Naive thymus-derived CD4-positive, alpha-beta T cell (primary cell): Measurements from ENCODE around the gene PCDHGB3. TPM values are rescaled to one million over a fixed set of nuclear protein-coding genes. Genes with fewer than 3 reads are reported as not detected.

Experiments used
- ATAC-seq: fragments of 150-1000 bp; cut with Tn5 transposase; 2 replicates; pipeline ENCODE4 v1.10.0; 2021; ENCODE audit warnings: mild to moderate bottlenecking, moderate library complexity
- CTCF ChIA-PET: fragments of 350-600 bp; sonication (Branson Sonifier 250); formaldehyde crosslinking; loops from one replicate; lab custom pipeline; 2021; ENCODE audit warnings: antibody characterized with exemption; lab: Charles Lee
- POLR2A ChIA-PET: fragments of 350-600 bp; sonication (Branson Sonifier 250); formaldehyde crosslinking; loops from one replicate; lab custom pipeline; 2021; ENCODE audit warnings: antibody characterized with exemption, inconsistent platforms; lab: Charles Lee
- DNase-seq, 9 donors: peaks; one replicate each; pipeline versions ENCODE4 v3.0.0 to v3.0.0-alpha.2; 2020 to 2022; ENCODE audit warnings: mixed read lengths in 1 of 9
- H3K27ac ChIP-seq: one replicate; pipeline ENCODE4 v1.7.0; 2013; ENCODE audit warnings: mild to moderate bottlenecking, low read depth, low read length, moderate library complexity
- H3K27me3 ChIP-seq, 2 donors: one replicate each; pipeline ENCODE4 v1.7.0; 2013; ENCODE audit warnings: low read length in 2 of 2, mild to moderate bottlenecking in 2 of 2, moderate library complexity in 2 of 2; ENCODE audit not compliant: control insufficient read depth in 2 of 2, insufficient read depth in 2 of 2
- H3K36me3 ChIP-seq, 3 experiments: 1 replicate in 2 of 3; 2 replicates in 1 of 3; pipeline ENCODE4 v1.7.0; 2013; ENCODE audit warnings: low read length in 3 of 3, mild to moderate bottlenecking in 3 of 3, moderate library complexity in 1 of 3; ENCODE audit not compliant: insufficient read depth in 3 of 3, control insufficient read depth in 2 of 3
- H3K4me1 ChIP-seq, 2 donors: one replicate each; pipeline ENCODE4 v1.7.0; 2013; ENCODE audit warnings: low read length in 2 of 2, mild to moderate bottlenecking in 2 of 2, moderate library complexity in 1 of 2; ENCODE audit not compliant: control insufficient read depth in 2 of 2, insufficient read depth in 2 of 2
- H3K4me3 ChIP-seq: 2 replicates; pipeline ENCODE4 v1.7.0; 2013; ENCODE audit warnings: mild to moderate bottlenecking, low read length
- H3K9me3 ChIP-seq, 3 experiments: 1 replicate in 2 of 3; 2 replicates in 1 of 3; pipeline ENCODE4 v1.7.0; 2013; ENCODE audit warnings: low read length in 3 of 3; ENCODE audit not compliant: control insufficient read depth in 2 of 3
- H3K27ac Mint-ChIP-seq, 9 donors: one replicate each; pipeline ENCODE4 v1.8.0; 2020 to 2022; ENCODE audit warnings: mixed read lengths in 9 of 9, mild to moderate bottlenecking in 8 of 9, moderate library complexity in 5 of 9, inconsistent platforms in 2 of 9
- H3K27me3 Mint-ChIP-seq, 5 donors: one replicate each; pipeline ENCODE4 v1.8.0; 2021 to 2022; ENCODE audit warnings: mixed read lengths in 5 of 5, mild to moderate bottlenecking in 1 of 5
- H3K36me3 Mint-ChIP-seq, 5 donors: one replicate each; pipeline ENCODE4 v1.8.0; 2020 to 2022; ENCODE audit warnings: mixed read lengths in 5 of 5, mild to moderate bottlenecking in 3 of 5, inconsistent platforms in 1 of 5
- H3K4me1 Mint-ChIP-seq, 7 donors: one replicate each; pipeline ENCODE4 v1.8.0; 2020 to 2022; ENCODE audit warnings: mixed read lengths in 7 of 7, mild to moderate bottlenecking in 3 of 7, inconsistent platforms in 1 of 7
- H3K4me3 Mint-ChIP-seq, 10 donors: one replicate each; pipeline ENCODE4 v1.8.0; 2020 to 2022; ENCODE audit warnings: mild to moderate bottlenecking in 10 of 10, mixed read lengths in 10 of 10, moderate library complexity in 6 of 10, inconsistent platforms in 2 of 10
- H3K9me3 Mint-ChIP-seq, 11 donors: one replicate each; pipeline ENCODE4 v1.8.0; 2020 to 2022; ENCODE audit warnings: mixed read lengths in 11 of 11, mild to moderate bottlenecking in 4 of 11, inconsistent platforms in 1 of 11, moderate library complexity in 1 of 11
- intact Hi-C, 2 donors: fragments of 100-400 bp; cut with micrococcal nuclease; formaldehyde crosslinking; loops; one replicate each; pipeline ENCODE4 v1.15.1; 2023
- polyA plus RNA-seq, 2 donors: library from polyadenylated mRNA; unstranded; fragments of 300-500 nt; fragmentation: Illumina TruSeq; gene quantifications; one replicate each; pipeline ENCODE4 v1.2.3, GENCODE V29; 2021
- total RNA-seq, 6 experiments: library from RNA in 5 of 6; stranded (reverse) in 5 of 6; gene quantifications; 1 replicate in 5 of 6; 2 replicates in 1 of 6; pipeline ENCODE4 v1.2.3 and lab custom pipeline; 2021 to 2026

The PCDHGB3 gene
- total RNA-seq (under 1 TPM; 0.24 to 0.59 (median 0.43) TPM), polyA plus RNA-seq (under 1 TPM in 1 of 2 donors, not detected in 1; 0.13 TPM), total RNA-seq (lab: John Stamatoyannopoulos, UW) (0.54 reads per million)

DNA sequence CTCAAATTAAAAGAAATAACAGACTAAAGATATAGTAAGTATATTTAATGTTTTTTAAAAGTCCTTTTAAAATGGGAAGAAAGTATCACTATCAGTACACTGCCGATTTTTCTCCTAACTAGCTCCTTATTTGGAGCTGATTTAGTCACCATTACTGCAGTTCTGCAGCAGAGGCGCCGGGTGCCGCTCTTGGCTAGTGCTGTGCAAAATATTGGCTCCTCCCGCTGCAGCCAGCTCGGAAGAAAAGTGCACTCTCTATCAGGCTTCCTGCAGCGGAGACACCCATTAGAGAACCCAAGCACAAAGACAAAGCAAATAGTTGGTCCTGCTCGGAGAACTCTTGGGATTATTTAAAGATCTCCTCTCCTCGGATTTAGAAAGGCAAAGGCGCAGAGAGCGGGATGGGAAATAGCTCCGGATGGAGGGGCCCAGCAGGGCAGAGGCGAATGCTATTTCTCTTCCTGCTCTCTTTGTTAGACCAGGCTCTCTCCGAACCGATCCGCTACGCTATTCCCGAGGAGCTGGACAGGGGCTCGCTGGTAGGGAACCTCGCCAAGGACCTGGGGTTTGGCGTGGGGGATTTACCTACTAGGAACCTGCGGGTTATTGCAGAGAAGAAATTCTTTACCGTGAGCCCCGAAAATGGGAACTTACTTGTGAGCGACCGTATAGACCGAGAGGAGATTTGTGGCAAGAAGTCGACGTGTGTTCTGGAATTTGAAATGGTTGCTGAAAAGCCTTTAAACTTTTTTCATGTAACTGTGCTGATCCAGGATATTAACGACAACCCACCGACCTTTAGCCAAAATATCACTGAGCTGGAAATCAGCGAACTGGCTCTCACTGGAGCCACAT, at the start of gene PCDHGB3:
Gene PCDHGB3 (plus strand): TSS at position 249 of the 855 bp plus-strand sequence. CDS start 153 bp downstream, at position 402.
- CTCF ChIA-PET: interaction anchor here (0.6 to 1.2 kb wide), 5 partner anchors 51 to 539 kb away, joined by 3 to 5 read pairs (median 4); partner anchors contain the start of gene PCDHGA11
- H3K36me3 Mint-ChIP-seq: peaks cover 4 to 24% (median 7%) of the 10 kb centered on the region in 5 donors
- H3K27ac Mint-ChIP-seq: no peak within 1 kb of the TSS
- peak in 5 of 9 donors; percentile 21 to 42 (median 27) for DNase-seq
- Histone ChIP-seq H3K36me3 (no peaks in the 10 kb centered on the region), H3K4me3 (peak within 1 kb of the TSS; percentile 29), H3K27me3 (peaks cover 0 to 11% of the 10 kb centered on the region in 2 donors), H3K27ac (no peak within 1 kb of the TSS), H3K4me1 (no peaks in the 10 kb centered on the region), H3K9me3 (peaks cover 0 to 48% (median 0%) of the 10 kb centered on the region in 3 experiments)
- intact Hi-C loops: loop anchor here (1.0 to 10.0 kb wide), 2 partner anchors 135 to 194 kb away; no protein-coding TSS in a partner anchor
- peaks cover 3 to 93% (median 47%) of the 10 kb centered on the region in 11 donors for H3K9me3 Mint-ChIP-seq
- peak within 1 kb of the TSS; percentile 70 to 86 (median 82) for H3K4me3 Mint-ChIP-seq
- ATAC-seq: peak; percentile 76
- H3K4me1 Mint-ChIP-seq: peaks cover 2 to 8% (median 6%) of the 10 kb centered on the region in 7 donors
- POLR2A ChIA-PET: no interaction called here
- peaks cover 42 to 93% (median 82%) of the 10 kb centered on the region in 5 donors for H3K27me3 Mint-ChIP-seq

DNA sequence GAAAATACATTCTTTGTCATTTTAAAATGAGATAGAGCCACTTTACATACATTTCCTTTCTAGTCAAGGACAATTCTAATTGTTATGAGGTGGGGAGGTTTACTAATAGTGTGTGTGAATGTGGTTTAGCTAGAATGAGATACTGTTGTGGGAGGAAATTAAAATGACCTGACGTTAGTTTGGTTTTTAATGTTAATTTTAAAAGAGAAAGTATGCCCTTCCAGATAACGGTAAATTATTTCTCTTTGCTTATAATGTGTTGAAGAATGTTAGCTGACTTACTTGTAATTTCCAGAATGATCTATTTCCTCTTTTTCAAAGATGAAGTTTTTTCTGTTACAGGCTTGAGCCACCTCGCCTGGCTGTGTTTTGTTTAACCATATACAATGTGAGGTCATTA, 47.8 kb upstream of the PCDHGB3 start:
- ATAC-seq (no peak), DNase-seq (no peak)
- Histone ChIP-seq H3K27ac (no peak overlapping the region), H3K36me3 (peaks cover 0 to 21% (median 10%) of the 10 kb centered on the region in 3 experiments), H3K4me3 (no peak overlapping the region), H3K9me3 (peaks cover 19 to 37% (median 20%) of the 10 kb centered on the region in 3 experiments), H3K27me3 (no peaks in the 10 kb centered on the region), H3K4me1 (peaks cover 7% of the 10 kb centered on the region in 2 donors)
- H3K27ac Mint-ChIP-seq: no peak overlapping the region
- H3K4me1 Mint-ChIP-seq: peaks cover 18 to 48% (median 31%) of the 10 kb centered on the region in 7 donors
- intact Hi-C loops: loop anchor here (5.0 to 10.0 kb wide), 6 partner anchors 90 to 1217 kb away; partner anchors contain the start of genes DIAPH1 (in 1 of the 2), PCDHGA10 (in 1 of the 2) and PFDN1 (in 1 of the 2)
- CTCF ChIA-PET: interaction anchor here (0.6 to 1.4 kb wide), 3 partner anchors 205 to 336 kb away, joined by 3 to 7 read pairs (median 4); no protein-coding TSS in a partner anchor
- H3K36me3 Mint-ChIP-seq: peaks cover 32 to 43% (median 36%) of the 10 kb centered on the region in 5 donors
- peaks cover 11 to 82% (median 43%) of the 10 kb centered on the region in 11 donors for H3K9me3 Mint-ChIP-seq
- POLR2A ChIA-PET: interaction anchor here (1.2 kb wide), 1 partner anchor 242 kb away, joined by 4 read pairs; no protein-coding TSS in a partner anchor
- H3K4me3 Mint-ChIP-seq: peak overlapping the region in 6 of 10 donors; percentile 14 to 100 (median 37)
- H3K27me3 Mint-ChIP-seq: peaks cover 0 to 13% (median 6%) of the 10 kb centered on the region in 5 donors

DNA sequence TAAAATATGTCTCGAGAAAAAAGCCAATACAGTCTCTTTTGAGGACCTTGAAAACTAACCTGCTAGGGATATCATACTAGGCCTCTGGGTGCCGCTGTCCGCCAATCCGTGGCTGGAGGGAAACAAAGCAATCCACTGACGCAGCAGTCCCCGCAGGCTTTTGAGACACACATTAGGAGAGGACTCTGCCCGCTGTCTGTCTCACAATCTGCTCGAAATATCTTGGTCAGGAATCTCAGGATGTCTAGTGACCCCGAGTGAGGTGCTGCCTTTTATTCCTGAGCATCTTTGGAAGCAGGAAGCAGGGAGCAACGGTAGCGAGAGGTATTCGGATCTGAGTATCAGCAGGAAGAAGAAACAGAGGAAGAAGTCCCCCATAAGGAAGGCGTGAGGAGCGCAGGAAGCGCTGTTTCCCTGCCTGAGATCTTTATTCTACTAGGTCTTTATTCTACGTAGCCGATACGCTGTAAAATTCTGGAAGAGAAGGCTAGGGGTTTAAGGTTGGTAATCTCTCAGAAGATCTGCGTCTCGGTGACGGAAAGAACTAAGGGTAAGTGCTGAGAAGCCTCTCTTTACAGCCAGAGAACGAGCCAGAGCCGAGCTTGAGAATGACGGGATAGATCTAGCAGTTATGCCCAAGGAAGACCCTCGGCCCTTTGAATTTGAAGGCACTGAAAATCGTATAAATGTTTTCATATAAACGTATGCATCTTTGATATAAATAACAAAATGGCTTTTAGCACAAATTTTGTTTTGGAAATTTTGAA, 43.8 kb upstream of the PCDHGB3 start:
- Mint-ChIP-seq H3K4me1 (peaks cover 0 to 15% (median 7%) of the 10 kb centered on the region in 7 donors), H3K36me3 (peaks cover 3 to 10% (median 6%) of the 10 kb centered on the region in 5 donors), H3K9me3 (peaks cover 4 to 82% (median 22%) of the 10 kb centered on the region in 11 donors), H3K27me3 (peaks cover 8 to 48% (median 41%) of the 10 kb centered on the region in 5 donors), H3K4me3 (peak overlapping the region; percentile 78 to 98 (median 90)), H3K27ac (peak overlapping the region; percentile 17 to 95 (median 80))
- peak; percentile 39 to 75 (median 57) for DNase-seq
- Histone ChIP-seq H3K27me3 (peaks cover 0 to 5% of the 10 kb centered on the region in 2 donors), H3K9me3 (peaks cover 0 to 32% (median 5%) of the 10 kb centered on the region in 3 experiments), H3K4me3 (peak overlapping the region; percentile 73), H3K4me1 (no peaks in the 10 kb centered on the region), H3K27ac (peak overlapping the region; percentile 53), H3K36me3 (no peaks in the 10 kb centered on the region)
- intact Hi-C loops: loop anchor here (1.0 to 10.0 kb wide), 5 partner anchors 186 to 1221 kb away; no protein-coding TSS in a partner anchor
- CTCF ChIA-PET: interaction anchor here (0.6 to 1.6 kb wide), 4 partner anchors 176 to 240 kb away, joined by 3 to 6 read pairs (median 4); no protein-coding TSS in a partner anchor
- POLR2A ChIA-PET: interaction anchor here (0.6 kb wide), 1 partner anchor 309 kb away, joined by 3 read pairs; no protein-coding TSS in a partner anchor
- peak; percentile 95 for ATAC-seq

DNA sequence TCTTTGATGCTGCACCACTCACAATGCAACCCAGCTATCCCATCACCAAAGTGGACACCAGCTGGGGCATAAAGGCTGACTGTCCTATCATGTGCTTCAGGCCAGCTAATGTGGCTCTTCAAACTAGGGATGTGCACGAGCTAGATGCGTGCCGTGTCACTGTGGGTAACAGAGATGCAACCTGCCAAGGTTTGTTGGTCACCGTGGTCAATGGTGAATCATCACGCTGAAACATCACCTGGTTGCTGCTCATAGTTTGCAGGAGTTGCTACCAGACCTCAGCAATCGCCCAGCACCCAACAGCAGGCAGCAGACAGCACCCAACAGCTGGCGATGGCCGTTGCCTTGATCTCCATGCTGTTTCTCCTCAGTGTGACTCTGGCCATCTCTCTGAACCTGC, 41.8 kb upstream of the PCDHGB3 start:
- H3K9me3 Mint-ChIP-seq: peaks cover 5 to 83% (median 29%) of the 10 kb centered on the region in 11 donors
- Histone ChIP-seq H3K36me3 (no peaks in the 10 kb centered on the region), H3K9me3 (peaks cover 0 to 44% (median 5%) of the 10 kb centered on the region in 3 experiments), H3K4me3 (no peak overlapping the region), H3K4me1 (no peaks in the 10 kb centered on the region), H3K27me3 (peaks cover 0 to 5% of the 10 kb centered on the region in 2 donors), H3K27ac (no peak overlapping the region)
- H3K4me3 Mint-ChIP-seq: no peak overlapping the region
- DNase-seq: no peak
- H3K36me3 Mint-ChIP-seq: peaks cover 5 to 10% (median 8%) of the 10 kb centered on the region in 5 donors
- ChIA-PET POLR2A (interaction anchor here (1.6 kb wide), 1 partner anchor 8 kb away, joined by 5 read pairs; the partner anchor contains the start of gene TAF7), CTCF (interaction anchor here (1.7 to 2.3 kb wide), 2 partner anchors 8 to 236 kb away, joined by 5 to 9 read pairs; partner anchors contain the start of gene TAF7)
- H3K27me3 Mint-ChIP-seq: peaks cover 22 to 62% (median 55%) of the 10 kb centered on the region in 5 donors
- H3K27ac Mint-ChIP-seq: no peak overlapping the region
- peaks cover 0 to 11% (median 7%) of the 10 kb centered on the region in 7 donors for H3K4me1 Mint-ChIP-seq
- intact Hi-C loops: loop anchor here in 1 of 2 donors (10.0 kb wide), 1 partner anchor 1223 kb away; no protein-coding TSS in a partner anchor
- ATAC-seq: no peak

- Mint-ChIP-seq H3K27ac (no peak within 1 kb of the TSS), H3K4me1 (peaks cover 0 to 11% (median 7%) of the 10 kb centered on the region in 7 donors), H3K9me3 (peaks cover 11 to 93% (median 42%) of the 10 kb centered on the region in 11 donors), H3K4me3 (peak within 1 kb of the TSS in 9 of 10 donors; percentile 19 to 56 (median 35)), H3K36me3 (peaks cover 3 to 23% (median 12%) of the 10 kb centered on the region in 5 donors), H3K27me3 (peaks cover 42 to 85% (median 78%) of the 10 kb centered on the region in 5 donors)
- no peak within 1 kb of the TSS for H3K4me3 ChIP-seq
- peaks cover 0 to 11% of the 10 kb centered on the region in 2 donors for H3K27me3 ChIP-seq
- H3K36me3 ChIP-seq: no peaks in the 10 kb centered on the region
- no peaks in the 10 kb centered on the region for H3K4me1 ChIP-seq
- peak in 1 of 9 donors; percentile 23 for DNase-seq
- ATAC-seq: peak; percentile 56
- intact Hi-C loops: no loop called here
- CTCF ChIA-PET: interaction anchor here (0.6 to 1.6 kb wide), 5 partner anchors 9 to 456 kb away, joined by 3 to 6 read pairs (median 3); no protein-coding TSS in a partner anchor
- POLR2A ChIA-PET: interaction anchor here (1.0 kb wide), 1 partner anchor 11 kb away, joined by 3 read pairs; no protein-coding TSS in a partner anchor
- no peak within 1 kb of the TSS for H3K27ac ChIP-seq
- H3K9me3 ChIP-seq: peaks cover 0 to 49% (median 5%) of the 10 kb centered on the region in 3 experiments
These were observed 39.6 kb upstream of the PCDHGB3 start, which contains the start of gene PCDHGA1 for GRCh38 chr5:141330299-141331080. PCDHGA1 (plus strand) TSS chr5:141330514.
